Transverse colon (tissue), 4 donors: ENCODE results near the gene DGKD. TPM values are rescaled to one million over a fixed set of nuclear protein-coding genes. Genes with fewer than 3 reads are reported as not detected.

Experiments used
- DNase-seq: peaks from one replicate; pipeline ENCODE4 v3.0.0-alpha.2; 2019
- H3K27ac ChIP-seq, 4 donors: fragments of 200-600 bp; sonication (generic); 2 replicates each; pipeline ENCODE4 v1.5.1; 2016 to 2018; ENCODE audit warnings: inconsistent platforms in 4 of 4
- H3K27me3 ChIP-seq: fragments of 200-600 bp; sonication (generic); 2 replicates; pipeline ENCODE4 v1.5.1; 2017; ENCODE audit warnings: inconsistent platforms
- H3K36me3 ChIP-seq, 4 donors: fragments of 200-600 bp; sonication (generic); 2 replicates each; pipeline ENCODE4 v1.5.1; 2017 to 2019; ENCODE audit warnings: inconsistent platforms in 4 of 4
- H3K4me1 ChIP-seq, 4 donors: fragments of 200-600 bp; sonication (generic); 2 replicates each; pipeline ENCODE4 v1.5.1; 2017 to 2020; ENCODE audit warnings: inconsistent platforms in 4 of 4
- H3K4me3 ChIP-seq, 4 donors: fragments of 200-600 bp; sonication (generic); 1 replicate in 1 of 4; 2 replicates in 3 of 4; pipeline versions ENCODE4 v1.5.1 to v1.6.1; 2017 to 2019; ENCODE audit warnings: inconsistent platforms in 4 of 4
- H3K9me3 ChIP-seq, 2 donors: fragments of 200-600 bp; sonication (generic); 2 replicates each; pipeline ENCODE4 v1.5.1; 2017 to 2019; ENCODE audit warnings: inconsistent platforms in 2 of 2
- EP300 ChIP-seq: sonication (generic); formaldehyde crosslinking; IDR thresholded peaks from one replicate; pipeline ENCODE4 v1.6.1; 2017; ENCODE audit warnings: antibody characterized with exemption, low read depth
- POLR2A ChIP-seq: fragments of 450-650 bp; IDR thresholded peaks from one replicate; pipeline ENCODE4 v1.6.1; 2016; ENCODE audit warnings: antibody characterized with exemption, mild to moderate bottlenecking, moderate library complexity
- POLR2AphosphoS5 ChIP-seq, 3 donors: sonication (generic); formaldehyde crosslinking; IDR thresholded peaks; one replicate each; pipeline ENCODE4 v1.6.1; 2016; ENCODE audit warnings: antibody characterized with exemption in 3 of 3
- WGBS, 2 donors: methylation state at CpG; one replicate each; pipeline ENCODE4 v1.1.5; 2018; ENCODE audit warnings: low coverage in 1 of 2; 5-methylcytosine and 5-hydroxymethylcytosine counted together
- in situ Hi-C, 4 donors: fragments of 200-750 bp; cut with MboI; loops; one replicate each; pipeline versions ENCODE4 v1.15.0 to v1.15.1; 2017; ENCODE audit warnings: low sequenced_read_pairs in 3 of 4, low pct_ligation_motif_present in 1 of 4, low pct_unique_long_range_greater_than_20kb in 1 of 4
- intact Hi-C: fragments of 100-400 bp; cut with DNase I; formaldehyde crosslinking; loops from one replicate; pipeline ENCODE4 v1.15.1; 2023; ENCODE audit warnings: low total_unique reads
- total RNA-seq, 4 donors: library from RNA; depleted of rRNA; stranded (reverse); fragments of >200 nt; gene quantifications; one replicate each; pipeline ENCODE4 v1.1.0, GENCODE V29; 2016
- TF ChIP-seq, protein P1 (sequence below), 5 experiments: fragments of 200-600 bp in 3 of 5; fragments of 450-650 bp in 2 of 5; sonication (generic) in 3 of 5; IDR thresholded peaks; 1 replicate in 2 of 5; 2 replicates in 3 of 5; pipeline ENCODE4 v1.5.1; 2016 to 2017; ENCODE audit warnings: antibody characterized with exemption in 5 of 5, inconsistent platforms in 3 of 5, mild to moderate bottlenecking in 2 of 5, moderate library complexity in 1 of 5

The DGKD gene
- total RNA-seq, 4 donors from 2014 or later, result 55.7 to 166 (median 91.5) TPM

DNA sequence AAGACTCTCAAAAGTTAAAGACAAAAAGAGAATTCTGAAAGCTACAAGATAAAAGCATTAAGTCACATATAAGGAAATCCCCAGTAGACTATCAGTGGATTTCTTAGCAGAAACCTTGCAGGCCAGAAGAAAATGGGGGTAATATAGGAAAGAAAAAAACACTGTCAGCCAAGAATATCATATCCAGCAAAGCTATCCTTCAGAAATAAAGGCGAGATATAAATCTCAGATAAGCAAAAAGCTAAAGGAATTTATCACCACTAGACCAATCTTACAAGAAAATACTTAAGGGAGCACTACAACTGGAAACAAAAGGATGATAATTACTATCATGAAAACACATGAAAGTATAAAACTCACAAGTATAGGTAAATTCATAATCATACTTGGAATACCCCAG lies 149.2 kb downstream of the DGKD start:
- no peaks in the 10 kb centered on the region for H3K27me3 ChIP-seq
- WGBS, 2 donors, result 97 to 100% methylated on average over 1 of the region's 1 CpG
- no peak overlapping the region for H3K27ac ChIP-seq
- intact Hi-C loops, result no loop called here
- no peak for DNase-seq
- H3K36me3 ChIP-seq, result peaks cover 0 to 41% (median 9%) of the 10 kb centered on the region in 4 donors
- H3K4me3 ChIP-seq, result no peak overlapping the region
- peaks cover 9 to 11% of the 10 kb centered on the region in 2 donors for H3K9me3 ChIP-seq
- peaks cover 0 to 6% (median 0%) of the 10 kb centered on the region in 4 donors for H3K4me1 ChIP-seq
- in situ Hi-C loops, result no loop called here
- TF ChIP-seq POLR2A, result no peak
- TF ChIP-seq POLR2AphosphoS5 (IDR thresholded peaks at IDR 0.05), result no peak
- no peak for TF ChIP-seq EP300
- TF ChIP-seq, protein P1, sequence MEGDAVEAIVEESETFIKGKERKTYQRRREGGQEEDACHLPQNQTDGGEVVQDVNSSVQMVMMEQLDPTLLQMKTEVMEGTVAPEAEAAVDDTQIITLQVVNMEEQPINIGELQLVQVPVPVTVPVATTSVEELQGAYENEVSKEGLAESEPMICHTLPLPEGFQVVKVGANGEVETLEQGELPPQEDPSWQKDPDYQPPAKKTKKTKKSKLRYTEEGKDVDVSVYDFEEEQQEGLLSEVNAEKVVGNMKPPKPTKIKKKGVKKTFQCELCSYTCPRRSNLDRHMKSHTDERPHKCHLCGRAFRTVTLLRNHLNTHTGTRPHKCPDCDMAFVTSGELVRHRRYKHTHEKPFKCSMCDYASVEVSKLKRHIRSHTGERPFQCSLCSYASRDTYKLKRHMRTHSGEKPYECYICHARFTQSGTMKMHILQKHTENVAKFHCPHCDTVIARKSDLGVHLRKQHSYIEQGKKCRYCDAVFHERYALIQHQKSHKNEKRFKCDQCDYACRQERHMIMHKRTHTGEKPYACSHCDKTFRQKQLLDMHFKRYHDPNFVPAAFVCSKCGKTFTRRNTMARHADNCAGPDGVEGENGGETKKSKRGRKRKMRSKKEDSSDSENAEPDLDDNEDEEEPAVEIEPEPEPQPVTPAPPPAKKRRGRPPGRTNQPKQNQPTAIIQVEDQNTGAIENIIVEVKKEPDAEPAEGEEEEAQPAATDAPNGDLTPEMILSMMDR (IDR thresholded peaks at IDR 0.05), result no peak

DNA sequence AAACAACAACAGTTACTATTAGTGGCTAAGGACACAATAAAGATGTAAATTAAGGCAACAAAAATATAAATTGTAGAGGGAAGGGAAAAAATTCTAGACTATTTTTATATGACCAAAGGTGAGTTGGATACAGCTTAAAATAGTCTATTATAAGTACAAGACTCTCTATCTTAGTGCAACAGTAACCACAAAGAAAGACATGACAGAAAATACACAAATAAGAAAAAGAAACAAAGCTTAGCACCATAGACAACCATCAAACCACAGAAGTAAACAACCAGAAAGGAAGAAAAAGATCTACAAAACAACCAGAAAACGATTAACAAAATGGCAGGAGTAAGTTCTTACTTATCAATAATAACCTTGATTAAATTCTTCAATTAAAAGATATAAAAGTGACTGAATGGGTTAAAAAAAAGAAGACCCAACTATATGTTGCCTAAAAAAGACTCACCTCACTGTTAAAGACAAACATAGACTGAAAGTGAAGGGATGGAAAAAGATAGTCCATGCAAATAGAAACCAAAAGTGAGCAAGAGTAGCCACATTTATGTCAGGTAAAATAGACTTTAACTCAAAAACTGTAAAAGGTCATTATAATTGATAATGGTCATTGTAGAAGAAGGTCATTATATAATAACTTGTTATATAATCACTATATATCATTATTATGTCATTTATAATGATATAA lies 149.8 kb downstream of the DGKD start:
- intact Hi-C loops, result no loop called here
- TF ChIP-seq POLR2AphosphoS5 (IDR thresholded peaks at IDR 0.05), result no peak
- TF ChIP-seq, protein P1 (IDR thresholded peaks at IDR 0.05), result no peak
- TF ChIP-seq EP300, result no peak
- TF ChIP-seq POLR2A, result no peak
- H3K4me3 ChIP-seq, result no peak overlapping the region

DNA sequence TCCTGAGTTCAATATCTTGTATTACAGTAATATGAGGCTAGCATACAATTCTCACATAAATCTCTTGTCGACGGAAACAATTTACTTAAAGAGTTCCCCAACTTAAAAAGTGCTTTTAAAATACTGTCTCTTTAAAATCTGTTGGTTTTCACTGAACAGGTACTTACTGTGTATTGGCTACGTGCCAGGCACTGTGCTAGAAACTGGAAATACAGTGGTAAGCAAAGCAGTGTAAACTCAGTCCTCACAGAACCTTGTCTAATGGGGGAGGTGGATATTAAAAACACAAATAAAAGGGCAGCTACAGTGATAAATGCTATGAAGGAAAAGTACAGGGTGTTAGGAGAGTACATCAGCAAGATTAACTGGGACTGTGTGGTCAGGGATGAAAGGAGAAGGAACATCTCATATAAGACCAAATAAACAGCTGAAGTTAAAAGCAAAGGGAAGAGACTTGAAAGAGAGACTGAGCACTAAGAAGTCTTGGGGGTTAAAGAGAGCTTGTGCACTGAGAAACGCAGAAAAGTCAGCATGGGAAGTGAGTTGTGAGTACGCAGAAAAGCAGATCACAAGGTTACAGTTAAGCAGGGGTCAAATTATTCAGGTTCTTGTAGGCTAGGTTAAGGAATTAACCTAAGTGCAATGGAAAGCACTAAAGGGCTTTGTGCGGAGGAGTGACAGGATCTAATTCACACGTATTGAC lies 159.8 kb downstream of the DGKD start:
- WGBS, 2 donors, result 75 to 78% methylated on average over 6 to 7 of the region's 7 CpGs
- no peaks in the 10 kb centered on the region for H3K9me3 ChIP-seq
- H3K27me3 ChIP-seq, result no peaks in the 10 kb centered on the region
- TF ChIP-seq, protein P1 (IDR thresholded peaks at IDR 0.05), result no peak
- TF ChIP-seq EP300, result no peak
- no peak for TF ChIP-seq POLR2AphosphoS5 (IDR thresholded peaks at IDR 0.05)
- no peak for TF ChIP-seq POLR2A
- peak overlapping the region in 1 of 4 donors; percentile 12 for H3K27ac ChIP-seq
- peaks cover 0 to 18% (median 1%) of the 10 kb centered on the region in 4 donors for H3K36me3 ChIP-seq
- in situ Hi-C loops (no loop called here), intact Hi-C loops (no loop called here)
- peak; percentile 59 for DNase-seq
- no peak overlapping the region for H3K4me3 ChIP-seq
- H3K4me1 ChIP-seq, result no peaks in the 10 kb centered on the region

More for the DNA sequence above, 149.8 kb downstream of the DGKD start:
- WGBS, 2 donors, result 71 to 79% methylated on average over 1 of the region's 1 CpG
- peaks cover 9 to 11% of the 10 kb centered on the region in 2 donors for H3K9me3 ChIP-seq
- DNase-seq, result no peak
- no peaks in the 10 kb centered on the region for H3K27me3 ChIP-seq
- no peak overlapping the region for H3K27ac ChIP-seq
- peaks cover 0 to 36% (median 9%) of the 10 kb centered on the region in 4 donors for H3K36me3 ChIP-seq
- peaks cover 0 to 6% (median 0%) of the 10 kb centered on the region in 4 donors for H3K4me1 ChIP-seq
- in situ Hi-C loops, result no loop called here

DNA sequence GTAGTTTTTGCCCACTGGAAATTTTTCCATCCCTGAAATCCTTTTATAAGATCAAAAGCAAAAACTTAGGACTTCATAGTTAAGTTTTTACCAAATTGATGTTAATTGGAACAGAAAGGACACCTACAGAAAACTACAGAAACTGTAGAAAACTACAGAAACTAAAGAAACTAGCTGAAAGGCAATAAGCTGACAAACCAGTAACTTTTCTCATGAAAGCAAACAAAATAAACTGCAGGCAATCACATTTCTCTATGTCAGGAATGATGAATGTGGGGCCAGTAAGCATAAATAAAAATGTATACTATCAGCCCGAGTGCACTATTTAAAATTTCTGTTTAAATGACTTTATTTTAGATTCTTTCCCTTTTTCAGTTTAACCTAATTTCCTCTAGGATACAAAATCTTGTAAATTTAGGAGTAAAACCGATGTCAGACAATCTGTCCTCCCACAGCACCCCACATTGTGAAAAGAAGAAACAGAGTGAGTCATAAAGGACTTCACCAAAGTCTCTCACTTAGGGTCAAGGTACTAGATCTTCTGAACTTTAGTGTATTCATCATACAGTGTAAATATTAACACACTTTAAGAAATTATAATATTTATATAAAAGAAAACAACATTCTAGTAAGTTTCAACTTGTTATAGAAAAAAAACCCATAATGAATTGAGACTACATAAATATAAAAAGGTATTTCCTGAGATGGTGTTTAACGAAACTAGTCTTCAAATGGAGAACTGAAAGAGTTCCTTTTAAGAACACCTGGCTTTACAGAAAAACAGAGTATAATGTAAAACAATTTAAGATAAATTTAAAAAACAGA lies 165.7 kb downstream of the DGKD start:
- WGBS, 2 donors, result 65 to 71% methylated on average over 3 of the region's 3 CpGs
- Histone ChIP-seq H3K36me3 (peaks cover 0 to 34% (median 12%) of the 10 kb centered on the region in 4 donors), H3K4me1 (no peaks in the 10 kb centered on the region), H3K9me3 (no peaks in the 10 kb centered on the region), H3K4me3 (no peak overlapping the region), H3K27ac (peak overlapping the region in 2 of 4 donors; percentile 21 to 38), H3K27me3 (no peaks in the 10 kb centered on the region)
- TF ChIP-seq, protein P1 (IDR thresholded peaks at IDR 0.05), result no peak
- TF ChIP-seq POLR2AphosphoS5 (IDR thresholded peaks at IDR 0.05) (no peak), EP300 (no peak), POLR2A (no peak)
- intact Hi-C loops (no loop called here), in situ Hi-C loops (no loop called here)
- no peak for DNase-seq
